Sigmoid colon (tissue), 3 donors: ENCODE measurements around the gene GALK1.

ENCODE experiments used
- POLR2A ChIP-seq, 2 donors: fragments of 450-650 bp; IDR thresholded peaks; one replicate each; pipeline ENCODE4 v1.6.1; 2016; ENCODE audit warnings: antibody characterized with exemption in 2 of 2, mild to moderate bottlenecking in 2 of 2, moderate library complexity in 2 of 2
- TF ChIP-seq, protein P1 (sequence below), 4 experiments: fragments of 450-650 bp in 3 of 4; fragments of 200-600 bp in 1 of 4; IDR thresholded peaks; one replicate each; pipeline ENCODE4 v1.5.1; 2016 to 2019; ENCODE audit warnings: antibody characterized with exemption in 4 of 4, mild to moderate bottlenecking in 3 of 4, moderate library complexity in 2 of 4

DNA sequence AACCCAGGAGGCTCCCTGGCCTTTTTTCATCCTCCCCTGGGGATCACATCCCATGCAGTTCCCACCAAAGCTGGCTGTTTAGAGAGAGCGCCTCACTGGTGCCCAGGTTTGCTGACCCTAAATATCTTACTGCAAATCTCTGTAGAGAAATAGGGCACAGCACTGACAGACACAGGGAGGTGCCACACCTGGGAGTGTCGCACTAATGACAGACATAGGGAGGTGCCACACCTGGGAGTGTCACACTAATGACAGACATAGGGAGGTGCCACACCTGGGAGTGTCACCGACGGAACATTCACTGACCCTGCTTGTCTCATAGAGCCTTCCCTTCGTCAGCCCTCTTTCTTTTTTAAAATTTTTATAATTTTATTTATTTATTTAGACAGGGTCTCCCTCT lies 45.2 kb upstream of the GALK1 start:
- TF ChIP-seq POLR2A (IDR thresholded peaks at IDR 0.05): no peak
- TF ChIP-seq, protein P1, sequence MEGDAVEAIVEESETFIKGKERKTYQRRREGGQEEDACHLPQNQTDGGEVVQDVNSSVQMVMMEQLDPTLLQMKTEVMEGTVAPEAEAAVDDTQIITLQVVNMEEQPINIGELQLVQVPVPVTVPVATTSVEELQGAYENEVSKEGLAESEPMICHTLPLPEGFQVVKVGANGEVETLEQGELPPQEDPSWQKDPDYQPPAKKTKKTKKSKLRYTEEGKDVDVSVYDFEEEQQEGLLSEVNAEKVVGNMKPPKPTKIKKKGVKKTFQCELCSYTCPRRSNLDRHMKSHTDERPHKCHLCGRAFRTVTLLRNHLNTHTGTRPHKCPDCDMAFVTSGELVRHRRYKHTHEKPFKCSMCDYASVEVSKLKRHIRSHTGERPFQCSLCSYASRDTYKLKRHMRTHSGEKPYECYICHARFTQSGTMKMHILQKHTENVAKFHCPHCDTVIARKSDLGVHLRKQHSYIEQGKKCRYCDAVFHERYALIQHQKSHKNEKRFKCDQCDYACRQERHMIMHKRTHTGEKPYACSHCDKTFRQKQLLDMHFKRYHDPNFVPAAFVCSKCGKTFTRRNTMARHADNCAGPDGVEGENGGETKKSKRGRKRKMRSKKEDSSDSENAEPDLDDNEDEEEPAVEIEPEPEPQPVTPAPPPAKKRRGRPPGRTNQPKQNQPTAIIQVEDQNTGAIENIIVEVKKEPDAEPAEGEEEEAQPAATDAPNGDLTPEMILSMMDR (IDR thresholded peaks at IDR 0.05): no peak
